Trophoblast cell (in vitro differentiated cells and primary cell): Measurements from ENCODE around the gene TUBA8.

Source experiments
- DNase-seq, 2 donors: peaks; one replicate each; pipeline ENCODE4 v3.0.0-alpha.2; 2016
- H2AFZ ChIP-seq: 2 replicates; pipeline ENCODE4 v1.6.1; 2013; ENCODE audit warnings: low read length, moderate library complexity, mild to moderate bottlenecking; ENCODE audit not compliant: insufficient read depth, poor library complexity
- H2AK5ac ChIP-seq: 2 replicates; pipeline ENCODE4 v1.6.1; 2013; ENCODE audit warnings: mild to moderate bottlenecking, low read length
- H2BK120ac ChIP-seq: 2 replicates; pipeline ENCODE4 v1.6.1; 2013; ENCODE audit warnings: low read length, mild to moderate bottlenecking, moderate library complexity; ENCODE audit not compliant: insufficient read depth, poor library complexity
- H2BK12ac ChIP-seq: 2 replicates; pipeline ENCODE4 v1.6.1; 2013; ENCODE audit warnings: mild to moderate bottlenecking, low read length, moderate library complexity
- H2BK5ac ChIP-seq: 2 replicates; pipeline ENCODE4 v1.6.1; 2013; ENCODE audit warnings: low read length, low read depth, moderate library complexity, mild to moderate bottlenecking; ENCODE audit not compliant: poor library complexity
- H3K14ac ChIP-seq: 2 replicates; pipeline ENCODE4 v1.6.1; 2013; ENCODE audit warnings: mild to moderate bottlenecking, low read length
- H3K18ac ChIP-seq: 2 replicates; pipeline ENCODE4 v1.6.1; 2013; ENCODE audit warnings: mild to moderate bottlenecking, low read length
- H3K23ac ChIP-seq: 2 replicates; pipeline ENCODE4 v1.6.1; 2013; ENCODE audit warnings: low read length
- H3K27ac ChIP-seq: 2 replicates; pipeline ENCODE4 v1.5.1; 2013; ENCODE audit warnings: low read depth, mild to moderate bottlenecking, inconsistent platforms, low read length, moderate library complexity
- H3K27me3 ChIP-seq: 2 replicates; pipeline ENCODE4 v1.6.1; 2013; ENCODE audit warnings: inconsistent platforms, mild to moderate bottlenecking, low read length, moderate library complexity; ENCODE audit not compliant: insufficient read depth
- H3K36me3 ChIP-seq, 2 experiments: 1 replicate in 1 of 2; 2 replicates in 1 of 2; pipeline ENCODE4 v1.6.1; 2013; ENCODE audit warnings: low read length in 2 of 2, mild to moderate bottlenecking in 2 of 2, moderate library complexity in 1 of 2; ENCODE audit not compliant: insufficient read depth in 2 of 2, control insufficient read depth in 1 of 2
- H3K4ac ChIP-seq: 2 replicates; pipeline ENCODE4 v1.6.1; 2013; ENCODE audit warnings: low read depth, mild to moderate bottlenecking, low read length, moderate library complexity
- H3K4me1 ChIP-seq, 2 experiments: 1 replicate in 1 of 2; 2 replicates in 1 of 2; pipeline ENCODE4 v1.6.1; 2013; ENCODE audit warnings: low read length in 2 of 2, mild to moderate bottlenecking in 2 of 2, moderate library complexity in 1 of 2; ENCODE audit not compliant: insufficient read depth in 2 of 2, control insufficient read depth in 1 of 2
- H3K4me2 ChIP-seq: 2 replicates; pipeline ENCODE4 v1.6.1; 2013; ENCODE audit warnings: inconsistent platforms, mild to moderate bottlenecking, low read length, moderate library complexity
- H3K4me3 ChIP-seq: 2 replicates; pipeline ENCODE4 v1.5.1; 2013; ENCODE audit warnings: mild to moderate bottlenecking, low read depth, low read length, inconsistent platforms
- H3K79me1 ChIP-seq: one replicate; pipeline ENCODE4 v1.6.1; 2013; ENCODE audit warnings: low read length
- H3K79me2 ChIP-seq: 2 replicates; pipeline ENCODE4 v1.6.1; 2013; ENCODE audit warnings: low read length, mild to moderate bottlenecking; ENCODE audit not compliant: control insufficient read depth, insufficient read depth, poor library complexity
- H3K9ac ChIP-seq: 2 replicates; pipeline ENCODE4 v1.6.1; 2013; ENCODE audit warnings: mild to moderate bottlenecking, low read length
- H3K9me3 ChIP-seq: 2 replicates; pipeline ENCODE4 v1.6.1; 2013; ENCODE audit warnings: low read depth, mild to moderate bottlenecking, control low read depth, inconsistent platforms, low read length; ENCODE audit not compliant: insufficient read depth
- H4K12ac ChIP-seq: 2 replicates; pipeline ENCODE4 v1.6.1; 2013; ENCODE audit warnings: low read depth, mild to moderate bottlenecking, low read length, moderate library complexity
- H4K8ac ChIP-seq: 2 replicates; pipeline ENCODE4 v1.6.1; 2013; ENCODE audit warnings: low read depth, mild to moderate bottlenecking, low read length, moderate library complexity
- H4K91ac ChIP-seq: one replicate; pipeline ENCODE4 v1.6.1; 2013; ENCODE audit warnings: low read depth, mild to moderate bottlenecking, low read length, moderate library complexity
- WGBS: extraction: QIAGEN DNeasy Blood & Tissue Kit; methylation state at CpG from one replicate; pipeline ENCODE4 v1.1.7; 2013; ENCODE audit warnings: missing lambda C conversion rate; ENCODE audit not compliant: insufficient read length, insufficient coverage; ENCODE audit errors: extremely low coverage; 5-methylcytosine and 5-hydroxymethylcytosine counted together

Gene TUBA8

DNA sequence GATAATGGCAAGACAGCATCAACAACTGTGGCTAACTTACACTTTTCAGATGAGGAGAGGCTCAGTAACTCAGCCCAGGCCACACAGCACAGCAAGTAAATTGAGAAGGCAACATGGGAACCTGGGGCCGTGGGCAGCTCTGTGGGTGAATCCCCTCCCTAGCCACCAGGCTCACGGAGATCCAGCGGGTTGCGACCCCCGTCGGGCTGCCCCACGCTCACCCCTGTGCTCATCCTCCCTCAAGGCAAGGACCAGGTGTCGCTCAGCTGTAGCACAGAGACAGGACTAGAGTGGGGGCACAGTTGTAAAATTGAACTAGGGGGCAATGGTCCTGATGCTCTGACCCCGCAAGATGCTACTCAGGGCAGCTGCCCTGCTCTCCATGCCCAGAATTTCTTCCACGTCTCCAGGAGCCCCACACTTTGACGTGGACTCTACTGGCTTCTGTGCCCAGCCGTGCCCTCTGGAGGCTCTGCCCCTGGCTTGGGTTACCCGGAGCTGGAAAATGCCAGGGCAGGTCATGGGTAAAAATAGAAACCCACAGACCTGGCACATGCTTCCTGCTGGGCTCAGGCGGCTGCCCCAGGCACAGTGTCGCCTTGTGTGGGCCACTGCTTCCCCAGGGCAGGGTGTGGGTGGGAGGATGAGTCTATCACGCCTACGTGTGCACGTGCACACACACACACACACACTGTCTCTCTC is 9.0 kb downstream of the TUBA8 start:
- Histone ChIP-seq H3K9me3 (no peaks in the 10 kb centered on the region), H3K4me3 (no peak overlapping the region), H2AK5ac (no peak overlapping the region), H2AFZ (no peak overlapping the region), H4K91ac (no peak overlapping the region), H2BK120ac (no peak overlapping the region), H3K9ac (no peak overlapping the region), H3K27me3 (no peaks in the 10 kb centered on the region), H3K4me1 (no peaks in the 10 kb centered on the region), H2BK12ac (no peak overlapping the region), H4K8ac (no peak overlapping the region), H3K36me3 (no peaks in the 10 kb centered on the region), H3K23ac (no peak overlapping the region), H3K14ac (no peak overlapping the region), H3K79me2 (no peaks in the 10 kb centered on the region), H3K27ac (no peak overlapping the region), H3K4me2 (no peak overlapping the region), H2BK5ac (no peak overlapping the region), H3K79me1 (no peaks in the 10 kb centered on the region), H4K12ac (no peak overlapping the region), H3K18ac (no peak overlapping the region), H3K4ac (no peak overlapping the region)
- WGBS, result no CpG with 5 or more reads among the region's 18 CpGs
- no peak for DNase-seq

DNA sequence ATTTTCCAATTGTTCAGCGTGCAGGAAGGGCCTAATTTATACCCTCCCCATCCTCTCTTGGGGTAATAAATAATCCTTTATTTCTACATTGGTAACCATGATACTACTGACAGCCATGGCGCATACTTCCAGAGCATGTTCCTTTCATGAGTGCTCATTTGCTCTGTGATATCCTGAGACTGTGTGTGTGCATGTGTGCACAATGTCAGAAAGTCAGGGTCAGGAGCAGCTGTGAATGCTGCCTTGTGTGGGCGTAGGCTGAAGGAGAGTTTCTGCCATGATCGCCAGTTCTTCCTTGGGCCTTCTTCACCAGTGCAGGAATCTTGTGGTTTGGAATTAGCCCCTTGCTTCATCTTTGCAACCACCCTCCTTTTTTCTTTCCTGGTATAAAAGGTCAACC is 10.2 kb downstream of the TUBA8 start:
- no peaks in the 10 kb centered on the region for H3K4me1 ChIP-seq
- H3K79me2 ChIP-seq, result no peaks in the 10 kb centered on the region
- no peaks in the 10 kb centered on the region for H3K9me3 ChIP-seq
- no peak overlapping the region for H3K4ac ChIP-seq
- H4K8ac ChIP-seq, result no peak overlapping the region
- no peak overlapping the region for H2BK120ac ChIP-seq
- no peaks in the 10 kb centered on the region for H3K36me3 ChIP-seq
- H3K4me3 ChIP-seq, result no peak overlapping the region
- H3K79me1 ChIP-seq, result no peaks in the 10 kb centered on the region
- no peak overlapping the region for H3K27ac ChIP-seq
- H4K91ac ChIP-seq, result no peak overlapping the region
- no peak overlapping the region for H3K4me2 ChIP-seq
- H3K14ac ChIP-seq, result no peak overlapping the region
- no peak overlapping the region for H2BK12ac ChIP-seq
- H3K23ac ChIP-seq, result no peak overlapping the region
- no peak for DNase-seq
- no CpG with 5 or more reads among the region's 4 CpGs for WGBS
- H2AFZ ChIP-seq, result no peak overlapping the region
- no peak overlapping the region for H2AK5ac ChIP-seq
- H2BK5ac ChIP-seq, result no peak overlapping the region
- H3K9ac ChIP-seq, result no peak overlapping the region
- H3K18ac ChIP-seq, result no peak overlapping the region
- H3K27me3 ChIP-seq, result no peaks in the 10 kb centered on the region
- H4K12ac ChIP-seq, result no peak overlapping the region

DNA sequence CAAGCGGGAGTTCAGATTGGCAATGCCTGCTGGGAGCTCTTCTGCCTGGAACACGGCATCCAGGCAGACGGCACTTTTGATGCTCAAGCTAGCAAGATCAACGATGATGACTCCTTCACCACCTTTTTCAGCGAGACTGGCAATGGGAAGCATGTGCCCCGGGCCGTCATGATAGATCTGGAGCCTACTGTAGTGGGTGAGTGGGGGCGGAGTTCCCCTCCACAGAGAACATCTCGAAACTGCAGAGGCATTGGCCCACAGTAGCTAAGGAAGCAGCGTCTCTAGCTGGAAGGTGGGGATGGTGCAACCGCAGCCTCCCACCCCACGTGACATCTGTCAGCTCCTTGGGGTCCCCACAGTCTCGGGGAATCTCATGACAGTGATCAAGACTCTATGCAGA is 10.9 kb downstream of the TUBA8 start:
- Histone ChIP-seq H2BK120ac (no peak overlapping the region), H2BK12ac (no peak overlapping the region), H3K4me3 (no peak overlapping the region), H3K79me2 (no peaks in the 10 kb centered on the region), H4K12ac (no peak overlapping the region), H3K9ac (no peak overlapping the region), H3K27ac (no peak overlapping the region), H3K9me3 (no peaks in the 10 kb centered on the region), H3K23ac (no peak overlapping the region), H3K27me3 (no peaks in the 10 kb centered on the region), H3K4ac (no peak overlapping the region), H3K14ac (no peak overlapping the region), H2AFZ (no peak overlapping the region), H2AK5ac (no peak overlapping the region), H2BK5ac (no peak overlapping the region), H4K91ac (no peak overlapping the region), H3K4me2 (no peak overlapping the region), H3K18ac (no peak overlapping the region), H3K36me3 (no peaks in the 10 kb centered on the region), H4K8ac (no peak overlapping the region), H3K4me1 (no peaks in the 10 kb centered on the region), H3K79me1 (no peaks in the 10 kb centered on the region)
- no peak for DNase-seq
- WGBS, result no CpG with 5 or more reads among the region's 13 CpGs

DNA sequence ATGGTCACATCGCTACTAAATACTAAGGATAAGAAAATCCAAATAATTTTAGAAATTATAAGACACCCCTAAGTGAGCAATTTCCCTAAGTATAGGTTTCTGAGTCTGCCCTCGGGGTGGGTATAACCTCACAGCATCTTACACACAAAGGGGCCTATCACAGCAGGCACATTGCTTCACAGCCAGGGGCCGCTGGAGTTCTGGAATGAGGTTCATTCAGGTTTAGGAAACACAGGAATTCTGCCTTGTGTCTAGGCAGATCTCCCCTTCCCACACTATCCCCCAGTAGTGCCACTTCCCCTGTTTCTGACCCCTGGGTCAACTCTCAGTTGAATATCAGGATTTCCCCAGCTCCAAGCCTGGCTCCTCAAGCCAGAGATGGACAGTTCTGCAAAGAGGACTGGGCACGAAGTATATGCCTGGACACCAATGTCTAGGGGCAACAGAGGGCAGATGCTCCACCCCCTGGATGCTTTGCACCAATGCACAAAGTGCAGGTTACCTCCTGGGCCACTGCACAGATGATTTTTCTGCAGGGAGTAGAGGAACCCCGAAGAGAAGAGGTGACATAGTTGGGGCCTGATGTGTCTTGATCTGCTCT is 11.4 kb downstream of the TUBA8 start:
- Histone ChIP-seq H3K79me2 (no peaks in the 10 kb centered on the region), H3K27ac (no peak overlapping the region), H3K36me3 (no peaks in the 10 kb centered on the region), H3K14ac (no peak overlapping the region), H3K23ac (no peak overlapping the region), H3K4me2 (no peak overlapping the region), H3K4me1 (no peaks in the 10 kb centered on the region), H3K4ac (no peak overlapping the region), H3K18ac (no peak overlapping the region), H3K4me3 (no peak overlapping the region), H2BK120ac (no peak overlapping the region), H2AFZ (no peak overlapping the region), H2AK5ac (no peak overlapping the region), H3K27me3 (no peaks in the 10 kb centered on the region), H2BK12ac (no peak overlapping the region), H2BK5ac (no peak overlapping the region), H3K79me1 (no peaks in the 10 kb centered on the region), H4K12ac (no peak overlapping the region), H4K8ac (no peak overlapping the region), H3K9me3 (peaks cover 2% of the 10 kb centered on the region), H3K9ac (no peak overlapping the region), H4K91ac (no peak overlapping the region)
- DNase-seq, result no peak
- WGBS, result no CpG with 5 or more reads among the region's 5 CpGs
